HG03196 (cell line): ENCODE data around the gene NOXO1.
A peak's percentile ranks its signal among the peaks of the same experiment; 100 is the strongest.

Source experiments
- ATAC-seq: cut with Tn5 transposase; IDR thresholded peaks from one replicate; pipeline ENCODE4 v1.9.1; 2021; ENCODE audit not compliant: unreplicated experiment

NOXO1 gene, protein sequence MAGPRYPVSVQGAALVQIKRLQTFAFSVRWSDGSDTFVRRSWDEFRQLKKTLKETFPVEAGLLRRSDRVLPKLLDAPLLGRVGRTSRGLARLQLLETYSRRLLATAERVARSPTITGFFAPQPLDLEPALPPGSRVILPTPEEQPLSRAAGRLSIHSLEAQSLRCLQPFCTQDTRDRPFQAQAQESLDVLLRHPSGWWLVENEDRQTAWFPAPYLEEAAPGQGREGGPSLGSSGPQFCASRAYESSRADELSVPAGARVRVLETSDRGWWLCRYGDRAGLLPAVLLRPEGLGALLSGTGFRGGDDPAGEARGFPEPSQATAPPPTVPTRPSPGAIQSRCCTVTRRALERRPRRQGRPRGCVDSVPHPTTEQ

DNA sequence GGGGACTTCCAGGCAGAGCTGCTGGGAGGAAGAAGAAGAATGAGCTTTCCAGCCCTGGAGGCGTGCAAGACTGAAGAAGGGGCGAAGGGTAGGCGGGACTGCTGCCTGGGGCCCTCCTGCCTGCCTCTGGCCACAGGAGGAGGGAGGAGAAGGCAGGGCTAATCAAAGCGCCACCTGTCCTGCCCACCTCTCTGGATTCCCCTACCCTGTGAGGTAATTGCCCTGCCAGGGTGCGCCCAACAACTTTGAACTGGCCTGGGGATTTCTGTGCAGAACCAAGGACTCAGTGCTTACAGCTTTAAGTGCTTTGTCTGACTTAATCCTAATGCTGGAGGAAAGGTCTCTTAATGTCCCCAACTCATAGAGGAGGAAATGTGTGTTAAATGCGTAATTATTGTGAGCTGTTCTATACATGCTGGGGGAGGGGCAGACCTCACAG is at the start of gene NOXO1:
Gene NOXO1, minus strand, starts transcription at position 72 of the 439 bp plus-strand sequence. CDS start 290 bp downstream, outside the sequence.
- no peak for ATAC-seq

DNA sequence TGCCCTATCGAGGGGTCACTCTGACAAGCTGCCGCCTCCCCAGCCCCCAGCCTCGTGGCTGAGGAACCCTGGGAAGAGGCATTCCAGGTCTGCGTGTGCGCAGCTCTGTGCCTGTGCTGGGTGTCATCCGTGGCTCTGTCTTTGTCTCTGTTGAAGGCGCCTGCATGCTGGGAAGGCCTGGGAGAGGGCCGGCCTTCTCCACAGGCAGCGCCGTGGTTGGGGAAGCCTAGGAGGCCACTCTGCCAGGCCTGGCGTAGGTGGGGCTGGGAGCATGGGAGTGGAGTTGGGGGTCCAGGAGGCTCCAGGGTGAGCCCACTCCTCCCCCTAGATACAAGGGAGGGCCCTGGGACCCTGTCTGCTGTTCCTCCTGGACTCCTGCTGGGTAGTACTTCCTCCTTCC is 48.8 kb upstream of the NOXO1 start:
- no peak for ATAC-seq

DNA sequence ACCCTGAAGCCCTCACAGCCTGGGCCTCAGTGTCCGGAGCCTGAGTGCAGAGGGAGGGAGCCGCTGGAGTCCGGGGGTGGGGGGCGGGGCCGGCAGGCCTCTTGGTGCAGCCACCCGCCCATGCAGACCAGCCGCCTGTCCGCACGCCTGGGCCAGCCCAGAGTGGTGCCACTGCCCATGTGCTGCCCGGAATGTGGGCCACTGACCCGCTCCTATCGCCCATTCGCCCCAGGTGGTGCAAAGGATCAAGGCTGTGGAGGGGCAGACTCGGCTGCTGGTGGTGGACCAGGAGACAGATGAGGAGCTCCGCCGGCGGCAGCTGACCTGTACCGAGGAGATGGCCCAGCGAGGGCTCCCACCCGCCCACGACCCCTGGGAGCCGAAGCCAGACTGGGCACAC is 48.1 kb upstream of the NOXO1 start:
- ATAC-seq, result no peak

DNA sequence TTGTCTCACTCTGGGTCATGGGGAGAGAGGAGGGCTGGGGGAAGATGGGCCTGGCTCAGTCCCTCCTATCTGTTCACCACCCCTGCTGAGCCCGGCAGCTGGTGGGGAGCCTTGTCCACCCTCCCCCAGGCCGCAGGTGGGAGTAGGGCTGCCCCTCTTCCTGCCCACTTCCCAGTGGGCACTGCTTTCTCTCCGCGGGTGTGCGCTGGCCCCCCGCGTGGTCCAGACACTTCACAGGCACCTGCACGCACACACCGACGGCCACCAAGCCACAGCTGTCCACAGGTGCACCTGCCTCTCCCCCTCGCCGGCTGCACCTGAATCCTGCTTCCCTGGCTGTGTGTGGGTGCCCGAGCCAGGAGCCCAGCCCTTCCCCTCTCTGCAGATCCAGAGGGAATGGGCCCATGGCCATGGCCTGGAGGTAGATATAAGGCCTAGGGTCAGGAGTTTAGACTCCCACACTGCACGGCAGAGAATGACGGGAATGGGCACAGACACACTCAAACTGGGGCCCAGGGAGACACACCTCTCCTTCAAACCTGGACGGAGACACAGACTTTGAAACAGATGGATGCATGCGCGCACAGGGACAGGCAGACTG is 47.5 kb upstream of the NOXO1 start:
- no peak for ATAC-seq

DNA sequence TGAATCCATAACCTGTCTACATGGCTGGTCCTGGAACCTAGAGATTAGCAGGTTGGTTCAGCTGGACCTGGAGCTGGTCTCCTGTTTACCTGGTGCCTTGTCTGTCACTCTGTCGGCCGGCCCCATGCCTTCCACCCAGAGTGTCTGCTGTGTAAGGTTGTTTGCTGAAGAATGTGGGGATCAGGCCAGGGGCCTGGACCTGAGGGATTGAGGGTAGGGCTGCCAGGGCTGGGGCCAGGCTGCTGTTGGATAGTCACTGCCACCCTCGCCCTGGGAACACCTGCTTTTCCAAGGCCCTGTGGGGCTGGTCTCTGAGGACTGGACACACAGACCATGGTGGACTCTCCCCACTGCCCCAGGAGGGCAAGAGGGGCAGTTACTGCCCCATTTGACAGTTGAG is 46.9 kb upstream of the NOXO1 start:
- no peak for ATAC-seq

DNA sequence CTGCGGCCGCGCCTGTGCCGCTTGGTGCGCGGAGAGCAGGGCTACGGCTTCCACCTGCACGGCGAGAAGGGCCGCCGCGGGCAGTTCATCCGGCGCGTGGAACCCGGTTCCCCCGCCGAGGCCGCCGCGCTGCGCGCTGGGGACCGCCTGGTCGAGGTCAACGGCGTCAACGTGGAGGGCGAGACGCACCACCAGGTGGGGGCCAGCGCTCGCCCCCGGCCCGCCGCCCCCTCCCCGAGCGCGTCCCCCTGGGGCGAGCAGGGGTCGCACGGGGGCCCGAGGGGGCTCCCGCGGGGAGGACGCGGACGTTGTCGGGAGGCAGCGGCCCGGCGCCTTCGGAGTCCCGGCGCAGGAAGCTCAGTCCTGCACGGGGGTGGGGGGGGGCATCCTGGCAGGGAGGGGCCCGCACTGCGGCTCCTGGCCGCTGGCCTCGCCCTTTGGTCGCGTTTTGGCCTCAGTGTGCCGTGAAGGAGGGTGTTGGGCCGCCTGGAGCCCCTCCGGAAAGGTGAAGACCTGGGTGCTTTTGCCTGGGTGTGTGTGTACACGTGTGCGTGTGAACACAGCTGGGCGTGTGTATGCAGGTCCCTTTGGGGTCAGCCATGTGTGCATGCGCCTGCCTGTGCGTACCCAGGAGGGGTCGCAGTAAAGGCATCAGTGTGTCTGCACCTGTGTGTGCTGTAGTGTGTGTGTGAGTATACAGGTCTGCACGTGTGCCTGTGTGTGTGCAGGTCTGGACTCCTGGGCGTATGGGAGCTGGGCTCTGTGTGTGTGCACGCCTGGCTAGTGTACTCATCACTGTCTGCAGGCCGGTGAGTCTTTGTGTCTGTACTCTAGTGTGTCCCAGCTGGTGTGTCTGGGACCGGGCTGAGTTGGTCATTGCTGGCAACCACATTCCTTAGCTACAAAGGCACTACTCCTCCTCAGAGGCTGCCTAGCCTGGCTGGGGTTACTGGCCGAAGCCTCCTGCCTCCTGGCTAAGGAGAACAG is 46.0 kb upstream of the NOXO1 start:
- ATAC-seq, result no peak

DNA sequence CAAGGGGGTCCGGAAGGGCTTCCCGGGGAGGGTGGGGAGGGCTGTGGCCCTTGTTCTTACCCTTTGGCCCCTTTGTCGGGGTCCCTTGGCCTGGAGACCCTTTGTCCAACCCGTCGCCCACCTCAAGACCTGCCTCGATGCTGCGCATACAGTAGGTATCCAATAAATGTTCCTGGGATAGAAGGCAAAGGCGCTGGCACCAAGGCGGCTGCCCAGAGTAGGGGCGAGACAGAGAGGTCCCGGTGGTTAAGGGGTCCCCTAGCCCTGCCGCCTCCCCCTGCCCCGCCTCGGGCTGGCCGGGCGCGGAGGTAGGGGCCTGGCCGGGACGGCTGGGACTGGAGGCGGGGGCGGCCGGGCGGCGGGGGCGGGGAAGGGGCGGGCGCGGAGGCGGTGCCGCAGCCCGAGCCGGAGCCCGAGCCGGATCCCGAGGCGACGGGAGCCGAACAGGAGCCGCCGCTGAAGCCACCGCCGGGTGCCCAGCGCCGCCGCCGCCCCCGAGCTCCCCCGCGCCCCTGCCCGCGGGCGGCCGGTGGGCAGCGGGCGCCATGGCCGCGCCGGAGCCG is 45.3 kb upstream of the NOXO1 start, which contains the start of gene NHERF2:
Gene NHERF2, plus strand, starts transcription at position 442 of the 563 bp plus-strand sequence. Its CDS starts 104 bp downstream, at position 546.
- ATAC-seq, result no peak

DNA sequence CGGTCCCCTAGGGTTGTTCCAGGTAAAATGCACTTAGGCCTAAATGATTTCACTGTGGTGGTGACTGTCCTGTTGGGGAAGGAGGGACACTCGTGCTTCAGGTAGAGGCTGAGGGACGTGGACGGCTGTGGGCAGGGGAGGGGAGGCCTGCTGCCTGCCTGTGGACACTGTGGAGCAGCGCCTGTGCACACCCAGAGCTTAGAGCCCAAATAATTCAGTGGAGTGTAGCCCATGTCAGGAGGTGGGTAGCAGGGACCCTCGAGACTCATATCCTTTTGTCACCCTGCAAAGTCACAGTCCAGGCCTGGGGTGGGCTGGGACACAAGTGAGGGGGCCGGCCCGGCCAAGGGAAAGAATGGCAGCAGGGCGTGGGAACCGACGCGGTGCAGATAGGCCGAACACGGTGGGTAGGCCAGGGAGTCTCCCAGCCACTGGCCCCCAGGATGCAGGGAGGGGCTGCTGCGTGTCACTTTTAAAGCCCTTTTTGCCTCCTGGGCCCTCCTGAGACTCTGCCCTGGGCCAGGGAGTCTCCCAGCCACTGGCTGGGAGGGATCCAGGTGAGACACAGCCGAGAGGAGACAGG is 44.7 kb upstream of the NOXO1 start:
- ATAC-seq, result no peak

DNA sequence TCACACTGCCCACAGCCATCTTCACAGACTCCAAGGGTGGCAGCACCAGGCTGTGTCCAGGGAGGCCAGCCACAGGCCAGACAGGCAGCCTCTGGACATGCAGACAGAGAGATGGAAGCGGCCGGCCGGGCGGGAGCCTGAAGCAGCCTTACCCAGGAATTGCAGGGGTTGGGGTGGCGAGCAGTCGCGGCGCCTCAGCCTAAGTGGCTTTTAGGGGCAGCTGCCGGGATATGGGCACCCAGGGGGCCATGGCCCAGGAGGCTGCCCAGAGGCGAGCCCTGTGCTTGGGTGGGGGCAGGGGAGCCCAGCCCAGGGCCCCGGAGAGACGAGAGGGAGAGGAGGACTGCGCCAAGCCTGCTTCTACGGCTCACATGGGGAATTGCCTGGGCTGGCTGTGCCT is 44.0 kb upstream of the NOXO1 start:
- ATAC-seq, result no peak

DNA sequence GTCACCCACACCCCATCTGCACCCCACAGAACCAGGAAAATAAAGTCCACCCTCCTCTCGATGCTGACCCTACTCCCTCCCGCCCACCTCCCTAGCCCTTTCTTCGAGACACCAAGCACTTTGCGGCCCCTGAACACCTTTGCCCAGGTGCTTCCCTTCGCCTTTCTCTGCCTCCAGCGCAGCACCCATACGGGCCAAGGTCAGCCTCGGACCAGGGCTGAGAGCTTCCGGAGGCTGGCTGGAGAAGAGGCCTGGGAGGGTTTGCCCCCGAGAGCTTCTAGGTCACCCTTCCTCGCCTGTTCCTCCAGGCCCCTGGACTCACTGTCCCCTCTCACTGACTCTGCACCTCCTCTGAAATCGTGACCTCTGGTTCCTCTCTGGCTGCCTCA is 42.8 kb upstream of the NOXO1 start:
- ATAC-seq, result no peak

DNA sequence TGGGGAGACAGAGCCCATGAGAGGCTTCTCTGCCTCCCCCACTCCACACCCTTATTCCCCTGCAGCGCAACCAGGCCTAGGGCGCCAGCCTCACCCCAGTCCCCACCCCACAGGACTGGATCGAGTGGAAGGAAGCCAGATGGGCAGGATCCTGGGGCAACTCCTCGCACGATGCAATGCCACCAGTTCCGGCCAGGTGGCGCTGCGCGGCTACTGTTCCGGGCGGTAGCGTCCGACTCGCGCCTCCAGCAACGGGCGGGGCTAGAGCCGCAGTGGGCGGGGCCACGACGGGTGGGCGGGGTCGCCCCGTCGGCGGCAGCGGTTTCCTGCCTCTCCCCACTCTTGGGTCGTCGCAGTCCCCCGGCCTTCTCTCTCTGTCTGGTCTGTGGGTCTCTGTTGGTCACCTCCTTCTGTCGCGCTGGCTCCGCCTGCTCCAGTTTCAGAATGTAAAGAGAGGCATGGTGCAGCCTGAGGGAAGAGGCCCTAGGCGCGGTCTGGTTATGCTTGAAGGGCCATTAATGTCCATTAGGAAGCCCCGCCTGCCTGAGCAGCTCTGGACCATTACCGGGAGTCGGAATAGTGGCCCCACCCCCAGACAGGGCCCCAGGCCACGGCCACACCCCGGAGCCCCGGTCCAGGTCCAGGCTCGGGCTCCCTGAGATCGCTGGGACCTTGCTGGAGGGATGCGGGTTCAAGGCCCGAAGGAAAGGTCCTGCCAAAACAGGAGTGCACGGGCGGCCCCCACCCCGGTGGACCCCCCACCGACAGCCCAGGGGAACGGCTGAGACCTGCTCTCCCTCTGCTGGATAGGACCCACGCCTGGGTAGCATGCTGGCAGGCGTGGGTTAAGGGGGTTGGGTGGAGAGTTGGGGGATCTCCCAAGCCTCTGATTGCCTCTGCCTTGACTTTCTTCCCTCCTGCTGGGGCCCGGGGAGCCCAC is 42.1 kb upstream of the NOXO1 start:
- ATAC-seq, result peak; percentile 73

DNA sequence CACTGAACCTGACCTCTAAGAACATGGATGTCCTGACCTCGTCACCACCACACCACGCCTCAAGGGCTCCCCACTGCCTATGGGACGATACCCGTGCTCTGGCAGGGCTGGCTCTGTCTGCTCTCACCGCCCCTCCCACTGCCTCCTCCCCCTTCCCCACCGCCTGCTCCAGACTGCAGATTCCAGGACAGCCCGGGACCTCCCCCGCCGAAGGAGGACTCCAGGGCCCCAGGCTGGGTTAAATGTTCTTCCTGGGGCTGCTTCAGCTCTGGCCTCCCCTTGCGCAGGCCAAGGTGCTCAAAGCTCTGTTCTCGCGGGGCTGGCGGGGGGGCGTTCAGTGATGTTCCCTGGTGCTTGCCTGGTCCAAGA is 41.4 kb upstream of the NOXO1 start:
- ATAC-seq, result no peak

DNA sequence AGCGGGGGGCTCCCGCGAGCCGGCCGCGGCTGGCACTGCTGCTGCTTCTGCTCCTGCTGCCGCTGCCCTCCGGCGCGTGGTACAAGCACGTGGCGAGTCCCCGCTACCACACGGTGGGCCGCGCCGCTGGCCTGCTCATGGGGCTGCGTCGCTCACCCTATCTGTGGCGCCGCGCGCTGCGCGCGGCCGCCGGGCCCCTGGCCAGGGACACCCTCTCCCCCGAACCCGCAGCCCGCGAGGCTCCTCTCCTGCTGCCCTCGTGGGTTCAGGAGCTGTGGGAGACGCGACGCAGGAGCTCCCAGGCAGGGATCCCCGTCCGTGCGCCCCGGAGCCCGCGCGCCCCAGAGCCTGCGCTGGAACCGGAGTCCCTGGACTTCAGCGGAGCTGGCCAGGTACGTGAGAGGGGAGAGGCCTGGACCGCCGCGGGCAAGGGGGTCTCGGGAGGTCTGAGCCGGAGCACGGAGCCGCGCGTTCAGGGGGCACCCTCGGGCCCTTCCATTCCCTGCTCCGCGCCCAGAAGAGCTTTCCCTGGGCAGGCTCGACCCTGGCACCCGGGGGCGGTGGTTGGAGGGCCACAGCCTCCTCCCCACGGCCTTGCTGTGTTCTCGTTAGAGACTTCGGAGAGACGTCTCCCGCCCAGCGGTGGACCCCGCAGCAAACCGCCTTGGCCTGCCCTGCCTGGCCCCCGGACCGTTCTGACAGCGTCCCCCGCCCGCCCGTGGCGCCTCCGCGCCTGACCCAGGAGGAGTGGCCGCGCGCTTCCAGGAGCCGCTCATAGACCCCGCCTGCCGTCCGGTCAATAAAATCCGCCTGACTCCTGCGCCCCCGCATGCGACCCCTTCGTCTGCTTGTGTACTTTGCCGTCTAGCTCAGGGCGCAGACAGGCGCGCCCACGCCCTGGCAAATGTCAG is 38.9 kb upstream of the NOXO1 start:
- no peak for ATAC-seq

DNA sequence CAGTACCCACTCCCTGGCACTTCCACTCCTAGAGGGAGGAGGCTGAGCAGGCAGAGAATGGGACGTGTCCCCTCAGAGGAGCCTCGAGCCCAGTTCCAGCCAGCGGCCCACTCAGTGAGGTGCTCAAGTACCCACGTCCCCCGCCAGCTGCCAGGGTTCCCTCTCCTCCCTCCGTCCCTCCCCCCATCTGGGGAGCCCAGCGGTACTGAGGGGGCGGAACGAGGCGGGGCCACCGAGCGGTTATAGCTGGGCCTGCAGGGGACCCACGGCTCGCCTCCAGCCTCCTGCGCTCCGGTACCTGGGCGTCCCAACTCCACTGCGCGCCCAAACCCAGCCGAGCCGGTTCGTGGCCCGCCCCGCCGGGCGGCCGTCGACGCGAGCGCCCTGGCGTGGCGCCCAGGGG is 38.2 kb upstream of the NOXO1 start, which contains the start of gene NPW:
Gene NPW, plus strand, starts transcription at position 268 of the 403 bp plus-strand sequence.
- ATAC-seq, result no peak

DNA sequence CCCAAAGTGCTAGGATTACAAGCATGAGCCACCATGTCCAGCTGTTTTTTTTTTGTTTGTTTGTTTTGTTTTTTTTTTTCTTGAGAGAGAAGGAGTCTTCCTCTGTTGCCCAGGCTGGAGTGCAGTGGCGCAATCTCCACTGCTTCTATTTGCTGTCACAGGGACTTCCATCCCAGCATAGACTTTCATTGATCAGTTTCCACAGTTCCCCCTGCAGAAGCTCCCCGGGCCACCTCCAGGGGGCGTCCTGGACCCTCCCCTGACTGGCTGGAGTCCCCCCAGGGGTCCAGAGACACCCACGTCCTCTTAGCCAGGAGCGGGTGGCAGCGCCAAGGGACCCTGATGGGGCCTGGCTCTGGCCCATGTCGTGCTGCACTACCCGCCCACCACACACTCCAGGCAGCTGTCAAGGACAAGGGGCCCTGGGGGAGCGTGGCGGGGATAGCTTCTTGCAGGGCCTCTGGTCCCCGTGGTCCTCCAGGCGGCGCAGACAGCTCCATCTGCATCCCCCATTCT is 35.2 kb upstream of the NOXO1 start:
- ATAC-seq, result no peak

DNA sequence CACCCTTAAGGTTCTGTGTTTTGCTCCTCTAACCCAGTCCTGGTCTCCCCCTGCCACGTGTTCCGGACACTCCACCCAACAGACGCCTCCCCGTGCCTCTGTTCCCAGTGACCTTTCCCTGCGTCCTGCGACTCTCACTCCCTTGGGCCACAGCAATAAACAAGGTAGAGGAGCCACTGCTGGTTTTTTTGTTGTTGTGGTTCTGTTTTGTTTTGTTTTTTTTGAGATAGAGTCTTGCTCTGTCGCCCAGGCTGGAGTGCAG is 34.6 kb upstream of the NOXO1 start:
- ATAC-seq, result no peak

DNA sequence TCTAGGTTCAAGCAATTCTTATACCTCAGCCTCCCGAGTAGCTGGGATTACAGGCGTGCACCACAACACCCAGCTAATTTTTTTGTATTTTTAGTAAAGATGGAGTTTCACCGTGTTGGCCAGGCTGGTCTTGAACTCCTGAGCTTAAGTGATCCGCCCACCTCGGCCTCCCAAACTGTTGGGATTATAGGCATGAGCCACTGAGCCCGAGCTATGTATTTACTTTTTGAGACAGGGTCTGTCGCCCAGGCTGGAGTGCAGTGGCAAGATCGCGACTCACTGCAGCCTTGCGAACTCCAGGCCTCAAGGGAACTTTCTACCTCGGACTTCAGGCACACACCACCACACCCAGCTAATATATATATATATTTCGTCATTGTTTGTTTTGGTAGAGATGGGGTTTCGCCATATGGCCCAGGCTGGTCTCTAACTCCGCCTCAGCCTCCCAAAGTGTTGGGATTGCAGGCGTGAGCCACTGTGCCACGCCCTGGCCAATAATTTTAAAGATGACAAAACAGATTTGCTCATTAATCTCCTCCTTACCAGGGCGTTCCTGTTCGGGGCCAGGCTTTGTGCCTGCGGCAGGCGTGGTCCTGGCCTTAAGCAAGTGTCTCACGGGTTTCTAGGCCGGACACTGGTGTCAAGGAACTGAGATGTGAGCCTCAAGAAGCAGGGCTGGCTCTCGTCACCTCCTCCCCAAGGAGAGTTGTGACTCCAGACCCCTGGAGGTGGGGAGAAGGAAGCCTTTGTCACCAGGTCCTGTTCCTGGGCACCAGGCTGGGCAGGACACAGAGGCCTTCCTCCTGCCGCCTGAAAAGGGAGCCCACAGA is 34.1 kb upstream of the NOXO1 start:
- ATAC-seq, result no peak

DNA sequence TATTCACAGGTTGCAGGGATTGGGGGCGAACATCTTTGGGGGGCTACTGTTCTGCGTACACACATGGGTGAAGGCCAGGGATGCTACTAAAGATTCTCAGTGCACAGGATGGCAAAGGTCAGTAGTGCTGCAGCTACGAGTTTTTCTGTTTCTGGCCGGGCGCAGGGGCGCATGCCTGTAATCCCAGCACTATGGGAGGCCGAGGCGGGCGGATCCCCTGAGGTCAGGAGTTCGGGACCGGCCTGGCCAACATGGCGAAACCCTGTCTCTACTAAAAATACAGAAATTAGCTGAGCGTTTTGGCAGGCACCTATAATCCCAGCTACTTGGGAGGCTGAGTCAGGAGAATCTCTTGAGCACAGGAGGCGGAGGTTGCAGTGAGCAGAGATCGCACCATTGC is 32.3 kb upstream of the NOXO1 start:
- ATAC-seq, result no peak
